Measurements from ENCODE around the gene FBL.
"Not testable (repeated sequence)": the region's sequence is repeated elsewhere in the genome, so short reads cannot be mapped to it uniquely, and the experiment has no call there.

DNA sequence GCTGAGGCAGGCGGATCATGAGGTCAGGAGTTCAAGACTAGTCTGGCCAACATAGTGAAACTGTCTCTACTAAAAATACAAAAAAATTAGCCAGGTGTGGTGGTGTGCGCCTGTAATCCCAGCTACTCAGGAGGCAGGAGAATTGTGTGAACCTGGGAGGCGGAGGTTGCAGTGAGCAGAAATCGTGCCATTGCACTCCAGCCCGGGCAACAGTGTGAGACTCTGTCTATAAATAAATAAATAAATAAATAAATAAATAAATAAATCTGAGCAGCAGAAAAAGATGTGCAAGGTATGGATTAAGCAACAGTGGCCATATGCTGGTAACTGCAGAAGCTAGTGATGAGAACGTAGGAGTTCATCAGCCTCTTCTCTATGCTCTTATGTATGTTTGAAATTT, 32.1 kb downstream of the FBL start:
- TF ChIP-seq, protein P1, sequence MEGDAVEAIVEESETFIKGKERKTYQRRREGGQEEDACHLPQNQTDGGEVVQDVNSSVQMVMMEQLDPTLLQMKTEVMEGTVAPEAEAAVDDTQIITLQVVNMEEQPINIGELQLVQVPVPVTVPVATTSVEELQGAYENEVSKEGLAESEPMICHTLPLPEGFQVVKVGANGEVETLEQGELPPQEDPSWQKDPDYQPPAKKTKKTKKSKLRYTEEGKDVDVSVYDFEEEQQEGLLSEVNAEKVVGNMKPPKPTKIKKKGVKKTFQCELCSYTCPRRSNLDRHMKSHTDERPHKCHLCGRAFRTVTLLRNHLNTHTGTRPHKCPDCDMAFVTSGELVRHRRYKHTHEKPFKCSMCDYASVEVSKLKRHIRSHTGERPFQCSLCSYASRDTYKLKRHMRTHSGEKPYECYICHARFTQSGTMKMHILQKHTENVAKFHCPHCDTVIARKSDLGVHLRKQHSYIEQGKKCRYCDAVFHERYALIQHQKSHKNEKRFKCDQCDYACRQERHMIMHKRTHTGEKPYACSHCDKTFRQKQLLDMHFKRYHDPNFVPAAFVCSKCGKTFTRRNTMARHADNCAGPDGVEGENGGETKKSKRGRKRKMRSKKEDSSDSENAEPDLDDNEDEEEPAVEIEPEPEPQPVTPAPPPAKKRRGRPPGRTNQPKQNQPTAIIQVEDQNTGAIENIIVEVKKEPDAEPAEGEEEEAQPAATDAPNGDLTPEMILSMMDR (IDR thresholded peaks at IDR 0.05): not testable (repeated sequence)
- not testable (repeated sequence) for TF ChIP-seq POLR2A (IDR thresholded peaks at IDR 0.05)

Measured in esophagus squamous epithelium (tissue), 4 donors.